GM21825 (cell line): Measurements from ENCODE around the gene ZNF658.
"Not testable (repeated sequence)": the region's sequence is repeated elsewhere in the genome, so short reads cannot be mapped to it uniquely, and the experiment has no call there.

ENCODE experiments used
- ATAC-seq: cut with Tn5 transposase; IDR thresholded peaks from one replicate; pipeline ENCODE4 v1.9.1; 2021; ENCODE audit warnings: mild to moderate bottlenecking, moderate library complexity; ENCODE audit not compliant: unreplicated experiment

Gene ZNF658

GRCh38 chr9:66900490-66901131 lies at the start of gene ZNF658:
TSS of gene ZNF658 (plus strand) at chr9:66900725. CDS start at chr9:66903562, 2,837 bp downstream.
- peak; percentile 98 for ATAC-seq

GRCh38 chr9:66861732-66862131 lies 38.8 kb upstream of the ZNF658 start:
- ATAC-seq, result not testable (repeated sequence)

DNA sequence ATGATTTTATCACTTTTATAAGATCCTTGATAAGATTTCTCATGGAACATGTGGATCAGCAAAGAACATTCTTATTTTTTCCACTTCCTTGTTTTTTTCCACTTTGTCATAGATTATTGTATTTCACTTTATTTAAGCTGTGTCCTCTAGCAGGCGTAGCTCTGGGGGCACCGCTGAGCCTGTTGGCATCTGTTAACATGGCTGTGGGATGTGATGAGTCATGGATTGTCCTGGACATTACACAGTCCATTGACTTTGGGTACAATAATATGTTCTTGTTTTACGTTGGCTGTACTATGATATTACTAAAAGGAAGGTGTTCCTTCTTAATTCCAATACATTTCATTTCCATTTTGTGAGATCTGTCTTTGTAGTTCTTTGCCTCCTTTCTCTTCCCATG lies 31.9 kb upstream of the ZNF658 start:
- not testable (repeated sequence) for ATAC-seq

GRCh38 chr9:66880605-66881004 lies 19.9 kb upstream of the ZNF658 start:
- ATAC-seq, result not testable (repeated sequence)

- not testable (repeated sequence) for ATAC-seq
Measured at GRCh38 chr9:66881847-66882246, 18.7 kb upstream of the ZNF658 start.

- ATAC-seq, result peak; percentile 72
Measured at GRCh38 chr9:66890334-66890733, 10.2 kb upstream of the ZNF658 start.

DNA sequence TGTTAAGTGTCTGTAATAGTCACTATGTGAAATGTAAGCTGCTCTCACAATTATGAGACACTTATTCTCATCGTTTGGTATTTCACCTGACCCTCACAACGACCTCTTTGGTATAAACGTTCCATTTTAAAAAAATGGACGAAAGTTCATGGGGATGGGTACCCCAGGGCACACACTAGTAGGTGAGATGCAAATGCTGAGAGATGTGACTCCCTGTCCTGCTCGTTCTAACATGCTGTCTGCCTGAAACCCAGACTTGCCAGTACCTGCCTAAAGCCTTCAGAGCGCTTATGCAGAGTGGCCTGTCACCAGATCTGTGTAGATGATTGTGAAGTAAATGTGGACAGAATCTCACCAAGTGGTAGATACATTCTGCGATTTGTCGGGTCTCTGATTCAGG lies 616 bp downstream of the ZNF658 start:
- peak; percentile 26 for ATAC-seq

- ATAC-seq, result not testable (repeated sequence)
Measured at GRCh38 chr9:66909560-66909959, 9.0 kb downstream of the ZNF658 start.

GRCh38 chr9:66920072-66920471 lies 19.5 kb downstream of the ZNF658 start:
- ATAC-seq, result not testable (repeated sequence)

DNA sequence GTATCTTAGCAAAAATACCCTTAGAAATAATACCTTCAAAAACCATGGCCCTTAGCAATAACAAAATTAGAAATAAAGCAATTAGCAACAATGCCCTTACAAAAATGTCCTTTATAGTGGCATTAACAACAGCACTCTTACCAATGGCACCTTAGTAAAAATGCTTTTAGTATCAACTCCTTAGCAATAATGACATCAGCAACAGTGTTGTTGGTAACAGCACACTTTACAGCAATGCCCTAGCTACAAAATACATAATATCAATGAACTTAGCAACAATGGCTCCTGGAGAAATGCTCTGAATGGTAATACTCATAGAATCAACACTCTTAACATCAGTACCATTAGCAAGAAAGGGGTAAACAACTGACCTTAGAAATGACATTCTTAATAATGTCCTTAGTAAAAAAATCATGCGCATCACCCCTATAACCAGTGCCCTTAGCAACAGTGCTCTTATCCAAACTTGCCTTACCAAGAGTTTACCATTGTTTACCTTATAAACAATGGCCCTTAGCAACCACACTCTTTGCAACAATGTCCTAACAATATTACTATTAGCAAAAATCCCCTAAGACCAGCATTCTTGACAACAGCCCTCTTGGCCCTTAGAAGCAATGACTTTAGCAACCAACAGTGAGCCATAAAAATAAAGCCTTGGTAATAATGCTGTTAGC lies 35.8 kb downstream of the ZNF658 start:
- not testable (repeated sequence) for ATAC-seq

- not testable (repeated sequence) for ATAC-seq
Measured at GRCh38 chr9:66937662-66938061, 37.1 kb downstream of the ZNF658 start.

DNA sequence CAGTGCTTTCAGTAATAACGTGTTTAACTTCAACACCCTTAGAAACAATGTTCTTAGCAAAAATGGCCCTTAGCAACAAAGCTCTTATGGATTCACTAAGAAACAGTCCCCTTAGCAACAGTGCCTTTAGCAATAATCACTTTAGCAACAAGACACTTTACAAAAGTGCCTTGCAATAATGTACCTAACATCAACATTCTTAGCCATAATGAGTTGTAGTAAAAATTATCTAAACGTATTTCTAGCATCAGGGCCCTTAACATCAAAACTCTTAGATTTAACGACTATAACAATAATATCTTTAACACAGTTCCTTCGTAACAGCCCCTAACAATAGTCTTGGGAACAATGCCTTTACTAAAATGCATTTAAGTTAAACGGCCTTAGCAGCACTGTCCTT lies 37.8 kb downstream of the ZNF658 start:
- not testable (repeated sequence) for ATAC-seq

DNA sequence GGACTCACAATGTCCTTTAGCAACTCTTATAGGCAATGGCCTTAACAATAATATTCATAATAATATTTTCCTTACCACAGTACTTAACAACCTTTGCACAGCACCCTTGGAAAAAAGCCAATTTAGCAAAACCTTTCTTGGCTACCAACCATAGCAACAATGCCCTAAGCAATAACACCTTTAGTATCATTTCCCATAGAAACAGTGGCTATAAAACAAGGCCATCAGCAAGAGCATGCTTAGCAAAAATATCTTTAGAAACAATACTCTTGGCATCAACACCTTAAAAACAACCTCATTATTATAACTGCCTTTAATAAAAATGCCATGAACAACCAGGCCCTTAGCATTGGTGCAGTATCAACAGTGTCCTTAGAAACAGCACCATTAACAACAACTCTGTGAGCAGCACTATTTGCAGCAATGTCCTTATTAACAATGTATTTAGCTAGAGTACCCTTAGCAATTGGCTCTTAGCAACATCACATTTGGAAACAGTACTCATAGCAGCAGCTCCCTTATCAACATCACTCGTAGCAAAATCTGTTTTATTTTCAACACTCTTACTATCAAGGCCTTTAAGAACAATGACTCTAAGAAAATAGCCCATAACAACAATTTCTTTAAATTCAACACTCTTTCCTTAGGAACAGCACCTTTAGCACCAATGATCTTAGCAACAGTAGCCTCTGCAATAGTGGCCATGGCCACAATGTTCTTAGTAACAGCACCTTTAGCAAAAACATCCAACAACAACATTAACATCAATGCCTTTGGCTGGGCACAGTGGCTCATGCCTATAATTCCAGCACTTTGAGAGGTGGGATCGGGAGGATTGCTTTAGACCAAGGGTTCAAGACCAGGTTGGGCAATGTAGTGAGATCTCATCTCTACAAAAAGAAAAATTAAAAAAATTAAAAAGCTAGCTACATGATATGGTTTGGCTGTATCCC lies 39.6 kb downstream of the ZNF658 start:
- ATAC-seq, result not testable (repeated sequence)

GRCh38 chr9:66942400-66943155 lies 42.1 kb downstream of the ZNF658 start:
- not testable (repeated sequence) for ATAC-seq

DNA sequence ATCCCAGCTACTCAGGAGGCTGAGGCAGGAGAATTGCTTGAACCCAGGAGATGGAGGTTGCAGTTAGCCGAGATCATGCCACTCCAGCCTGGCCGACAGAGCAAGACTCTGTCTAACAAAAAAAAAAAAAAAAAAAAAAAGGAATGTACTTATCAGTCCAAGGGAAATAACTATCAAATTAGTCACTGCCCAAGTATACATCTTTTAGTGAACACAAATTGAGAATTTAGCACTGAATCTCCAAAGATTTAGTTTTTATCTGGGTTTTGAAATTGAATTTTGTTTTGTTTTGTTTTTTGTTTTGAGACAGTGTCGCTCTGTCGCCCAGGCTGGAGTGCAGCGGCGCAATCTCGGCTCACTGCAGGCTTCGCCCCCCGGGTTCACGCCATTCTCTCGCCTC lies 52.1 kb downstream of the ZNF658 start:
- ATAC-seq, result not testable (repeated sequence)
